ENCODE data around the gene SPON1.

SPON1 gene

GRCh38 chr11:14124886-14125285, 162.4 kb downstream of the SPON1 start:
- TF ChIP-seq ZFX (IDR thresholded peaks at IDR 0.05; ENCODE audit: borderline replicate concordance) (no peak), CTCF (IDR thresholded peaks at IDR 0.05) (no peak)
- H3K27ac ChIP-seq, result no peak overlapping the region

DNA sequence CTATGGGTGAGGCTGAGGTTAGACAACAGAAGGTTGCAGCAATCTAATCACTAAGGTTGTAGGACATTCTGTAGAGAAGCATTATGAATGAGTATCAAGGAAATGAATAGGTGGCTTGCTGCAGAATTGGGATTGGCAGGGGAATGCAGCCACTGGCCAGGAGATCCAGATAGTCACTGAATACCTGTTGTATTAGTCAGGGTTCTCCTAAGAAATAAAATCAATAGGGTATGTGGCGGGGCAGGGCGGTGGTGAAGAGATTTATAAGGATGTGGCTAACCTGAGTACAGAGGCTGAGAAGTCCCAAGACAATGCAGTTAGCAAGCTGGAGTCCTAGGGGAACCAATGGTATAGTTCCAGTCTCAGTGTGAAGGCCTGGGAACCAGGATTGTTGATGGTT, 163.0 kb downstream of the SPON1 start:
- H3K27ac ChIP-seq, result no peak overlapping the region
- TF ChIP-seq CTCF (IDR thresholded peaks at IDR 0.05), result no peak
- TF ChIP-seq ZFX (IDR thresholded peaks at IDR 0.05; ENCODE audit: borderline replicate concordance), result no peak

GRCh38 chr11:14127679-14128078, 165.2 kb downstream of the SPON1 start:
- no peak overlapping the region for H3K27ac ChIP-seq
- TF ChIP-seq CTCF (IDR thresholded peaks at IDR 0.05) (no peak), ZFX (IDR thresholded peaks at IDR 0.05; ENCODE audit: borderline replicate concordance) (no peak)

GRCh38 chr11:14132312-14132711, 169.8 kb downstream of the SPON1 start:
- no peak overlapping the region for H3K27ac ChIP-seq

DNA sequence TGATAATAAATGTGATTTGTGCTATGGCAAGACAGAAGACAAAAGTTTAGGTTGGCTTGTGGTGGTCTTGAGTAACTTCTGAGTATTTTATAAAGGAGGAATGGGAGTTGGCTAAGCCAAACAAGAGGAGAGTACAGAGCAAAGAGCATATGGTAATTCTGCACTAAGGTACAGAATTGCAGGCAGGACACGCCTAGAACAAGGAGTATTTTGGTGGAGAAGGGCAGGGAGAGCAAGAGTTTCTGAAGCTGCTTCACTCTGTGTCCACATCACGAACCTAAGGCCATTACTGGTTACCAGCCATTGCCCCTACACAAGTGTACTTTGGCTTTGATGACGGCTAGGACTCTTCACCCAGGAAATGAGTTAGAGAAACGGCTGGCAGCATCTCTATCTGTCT, 170.9 kb downstream of the SPON1 start:
- H3K27ac ChIP-seq, result no peak overlapping the region
- TF ChIP-seq CTCF (IDR thresholded peaks at IDR 0.05) (no peak), ZFX (IDR thresholded peaks at IDR 0.05; ENCODE audit: borderline replicate concordance) (no peak)

More at GRCh38 chr11:14132312-14132711, 169.8 kb downstream of the SPON1 start:
- TF ChIP-seq ZFX (IDR thresholded peaks at IDR 0.05; ENCODE audit: borderline replicate concordance), result no peak
- no peak for TF ChIP-seq CTCF (IDR thresholded peaks at IDR 0.05)

DNA sequence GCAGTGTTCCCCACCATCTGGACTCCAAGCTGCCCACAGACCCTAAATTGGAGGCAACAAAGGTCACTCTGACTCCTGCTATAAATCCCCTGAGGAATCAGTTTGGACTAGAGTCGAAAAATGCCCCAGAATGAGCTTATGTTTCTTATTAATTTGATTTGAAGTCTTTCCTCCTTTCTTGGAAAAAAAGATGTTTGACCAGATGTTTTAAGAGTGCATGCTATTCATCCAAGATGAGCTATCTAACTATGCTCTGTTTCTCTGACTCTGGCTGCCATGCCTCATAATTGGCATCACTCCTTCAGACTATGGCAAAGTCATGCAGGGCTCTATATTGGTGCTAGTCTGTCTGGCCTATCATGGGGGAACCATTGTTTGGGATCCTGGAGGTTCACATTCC, 174.0 kb downstream of the SPON1 start:
- no peak overlapping the region for H3K27ac ChIP-seq
- TF ChIP-seq ZFX (IDR thresholded peaks at IDR 0.05; ENCODE audit: borderline replicate concordance) (no peak), CTCF (IDR thresholded peaks at IDR 0.05) (no peak)

GRCh38 chr11:14137284-14137683, 174.8 kb downstream of the SPON1 start:
- no peak for TF ChIP-seq CTCF (IDR thresholded peaks at IDR 0.05)
- TF ChIP-seq ZFX (IDR thresholded peaks at IDR 0.05; ENCODE audit: borderline replicate concordance), result no peak
- no peak overlapping the region for H3K27ac ChIP-seq
